HEK293T (cell line): Measurements from ENCODE around the gene MAMLD1.

Source experiments
- CTCF ChIA-PET: fragments of 350-600 bp; formaldehyde crosslinking; extraction: SDS; loops from one replicate; lab custom pipeline; 2021; ENCODE audit warnings: antibody characterized with exemption, inconsistent platforms; lab: Yijun Ruan, JAX
- POLR2A ChIA-PET: fragments of 350-600 bp; formaldehyde crosslinking; extraction: SDS; loops from one replicate; lab custom pipeline; 2020; ENCODE audit warnings: antibody characterized with exemption, inconsistent platforms; lab: Yijun Ruan, JAX
- DNase-seq: peaks from one replicate; pipeline ENCODE4 v3.0.0; 2012; ENCODE audit warnings: mixed read lengths; ENCODE audit errors: extremely low spot score
- ARNT ChIP-seq: fragments of 450-650 bp; IDR thresholded peaks from 2 replicates; pipeline ENCODE4 v1.6.1; 2017; ENCODE audit warnings: mild to moderate bottlenecking
- BHLHE40 ChIP-seq: fragments of 450-650 bp; IDR thresholded peaks from 2 replicates; pipeline ENCODE4 v1.6.1; 2016; ENCODE audit warnings: mild to moderate bottlenecking, moderate library complexity, borderline replicate concordance
- CTBP1 ChIP-seq: fragments of 450-650 bp; IDR thresholded peaks from 2 replicates; pipeline ENCODE4 v1.6.1; 2016; ENCODE audit warnings: borderline replicate concordance
- ELF4 ChIP-seq: fragments of 450-650 bp; IDR thresholded peaks from 2 replicates; pipeline ENCODE4 v1.6.1; 2017; ENCODE audit warnings: antibody characterized with exemption
- FOXA1 ChIP-seq: fragments of 450-650 bp; IDR thresholded peaks from 2 replicates; pipeline ENCODE4 v1.6.1; 2016; ENCODE audit warnings: mild to moderate bottlenecking
- FOXK2 ChIP-seq: fragments of 450-650 bp; IDR thresholded peaks from 2 replicates; pipeline ENCODE4 v1.6.1; 2016; ENCODE audit warnings: mild to moderate bottlenecking
- FOXM1 ChIP-seq: fragments of 450-650 bp; IDR thresholded peaks from 2 replicates; pipeline ENCODE4 v1.6.1; 2017; ENCODE audit warnings: mild to moderate bottlenecking, borderline replicate concordance
- HDGF ChIP-seq: fragments of 450-650 bp; IDR thresholded peaks from 2 replicates; pipeline ENCODE4 v1.6.1; 2017; ENCODE audit warnings: antibody characterized with exemption, borderline replicate concordance
- L3MBTL2 ChIP-seq: fragments of 450-650 bp; conservative IDR thresholded peaks from 2 replicates; pipeline ENCODE4 v1.6.1; 2016; ENCODE audit warnings: mild to moderate bottlenecking
- LEF1 ChIP-seq: fragments of 450-650 bp; IDR thresholded peaks from 2 replicates; pipeline ENCODE4 v1.6.1; 2017; ENCODE audit warnings: mild to moderate bottlenecking, borderline replicate concordance
- NFRKB ChIP-seq: fragments of 450-650 bp; IDR thresholded peaks from 2 replicates; pipeline ENCODE4 v1.6.1; 2016; ENCODE audit warnings: mild to moderate bottlenecking, moderate library complexity
- SP1 ChIP-seq: fragments of 450-650 bp; IDR thresholded peaks from 2 replicates; pipeline ENCODE4 v1.6.1; 2017
- SUZ12 ChIP-seq: fragments of 450-650 bp; IDR thresholded peaks from 2 replicates; pipeline ENCODE4 v1.6.1; 2016; ENCODE audit warnings: mild to moderate bottlenecking
- TARDBP ChIP-seq: fragments of 450-650 bp; IDR thresholded peaks from 2 replicates; pipeline ENCODE4 v1.6.1; 2016
- ZNF384 ChIP-seq: fragments of 450-650 bp; IDR thresholded peaks from 2 replicates; pipeline ENCODE4 v1.6.1; 2016

MAMLD1 gene

DNA sequence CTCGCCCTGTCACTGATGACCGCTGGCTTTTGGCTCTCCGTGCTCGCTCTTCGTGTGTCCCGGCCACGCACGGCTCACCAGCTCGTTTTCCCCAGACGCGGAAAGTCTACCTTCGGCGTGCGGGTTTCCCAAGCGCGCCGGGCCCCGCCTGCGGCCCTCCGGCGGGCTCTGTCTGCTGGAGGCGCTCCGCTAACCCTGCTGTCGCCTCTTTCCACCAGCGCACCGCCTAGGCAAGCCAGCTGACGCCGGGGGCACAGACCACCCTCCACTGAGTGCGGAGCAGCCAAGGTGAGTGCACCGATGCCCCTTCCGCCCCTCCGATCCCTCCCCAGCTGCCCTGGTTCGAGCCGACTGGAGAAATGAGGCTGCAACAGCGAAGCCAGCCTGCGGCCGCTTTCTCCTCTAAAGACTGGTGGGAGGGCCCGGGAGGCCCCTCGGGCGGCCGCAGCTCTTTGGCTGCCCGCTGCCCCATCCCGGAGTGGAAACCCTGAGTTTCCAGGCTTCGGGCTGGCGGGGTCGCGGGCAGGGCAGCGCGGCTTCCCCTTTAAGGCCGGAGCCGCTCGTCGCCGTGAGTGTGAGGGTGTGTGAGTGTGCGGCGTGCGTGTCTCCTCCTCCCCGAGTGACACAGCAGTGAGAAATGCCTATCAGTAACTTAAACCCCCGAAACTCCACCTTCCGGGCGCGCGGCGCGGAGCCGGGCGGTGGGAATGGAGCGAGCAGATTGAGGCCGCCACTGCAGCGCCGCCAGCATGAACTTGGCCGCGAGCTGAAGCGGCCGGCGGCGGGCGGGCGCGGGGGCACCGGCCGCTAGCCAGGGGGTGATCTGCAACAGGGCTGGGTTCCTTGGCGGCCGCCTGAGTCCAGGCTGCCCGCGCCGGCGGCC lies at the start of gene MAMLD1:
Gene MAMLD1, plus strand, starts transcription at position 719 of the 883 bp plus-strand sequence. CDS start 82,200 bp downstream, outside the sequence.
- ChIA-PET POLR2A (interaction anchor here (1.1 kb wide), 1 partner anchor 424 kb away, joined by 3 read pairs; the partner anchor contains the start of gene EOLA2), CTCF (no interaction called here)
- DNase-seq, result peak; percentile 44
- TF ChIP-seq FOXM1, result no peak
- no peak for TF ChIP-seq CTBP1
- TF ChIP-seq ARNT, result no peak
- TF ChIP-seq TARDBP, result no peak
- TF ChIP-seq LEF1, result no peak
- TF ChIP-seq SP1, result no peak
- no peak for TF ChIP-seq ELF4

GRCh38 chrX:150313514-150313913 lies 49.6 kb upstream of the MAMLD1 start:
- ChIA-PET POLR2A (no interaction called here), CTCF (no interaction called here)
- no peak for DNase-seq
- TF ChIP-seq ARNT, result no peak

DNA sequence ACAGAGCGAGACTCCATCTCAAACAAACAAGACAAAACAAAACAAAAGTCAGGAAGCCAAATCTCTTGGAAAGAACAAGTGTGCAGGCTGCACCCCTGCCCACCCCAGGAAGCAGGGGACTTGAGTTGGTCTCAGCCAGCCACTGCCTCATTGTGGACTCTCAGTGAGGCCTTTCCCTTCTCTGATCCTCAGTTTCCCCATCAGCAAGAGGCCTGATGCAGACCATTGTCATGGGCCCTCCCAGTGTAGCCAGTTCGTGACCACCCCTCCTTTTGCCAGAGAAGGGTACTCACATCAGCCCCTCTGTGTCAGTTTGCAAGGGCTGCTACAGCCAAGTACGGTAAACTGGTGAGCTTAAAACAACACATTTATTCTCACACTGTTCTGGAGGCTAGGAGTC lies 48.9 kb upstream of the MAMLD1 start:
- POLR2A ChIA-PET, result no interaction called here
- no peak for TF ChIP-seq SUZ12
- CTCF ChIA-PET, result no interaction called here
- DNase-seq, result no peak

- CTCF ChIA-PET, result no interaction called here
- POLR2A ChIA-PET, result interaction anchor here (1.4 kb wide), 1 partner anchor 10 kb away, joined by 3 read pairs; no protein-coding TSS in a partner anchor
- TF ChIP-seq L3MBTL2 (no peak), LEF1 (no peak), NFRKB (no peak), ELF4 (no peak), FOXM1 (no peak), HDGF (no peak), ARNT (no peak), FOXA1 (no peak), TARDBP (no peak), BHLHE40 (no peak), CTBP1 (no peak)
- DNase-seq, result no peak
Observed at GRCh38 chrX:150316564-150316963, 46.6 kb upstream of the MAMLD1 start.

DNA sequence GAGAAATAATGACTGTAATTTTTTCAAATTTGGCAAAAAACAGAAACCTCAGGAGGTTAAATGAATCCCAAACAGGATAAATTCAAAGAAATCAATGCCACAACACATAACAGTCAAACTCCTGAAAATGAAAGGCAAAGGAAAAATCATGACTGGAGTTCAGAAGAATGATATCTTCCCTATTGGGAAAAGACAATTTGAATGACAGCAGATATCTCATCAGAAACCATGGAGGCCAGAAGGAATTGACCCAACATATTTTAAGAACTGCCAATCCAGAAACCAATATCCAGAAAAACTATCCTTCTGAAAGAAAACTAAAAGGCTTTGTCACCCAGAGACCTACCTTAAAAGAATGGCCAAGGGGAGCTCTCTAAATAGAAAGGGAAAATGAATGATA lies 40.1 kb upstream of the MAMLD1 start:
- ChIA-PET CTCF (no interaction called here), POLR2A (no interaction called here)
- no peak for DNase-seq
- TF ChIP-seq SUZ12, result no peak

DNA sequence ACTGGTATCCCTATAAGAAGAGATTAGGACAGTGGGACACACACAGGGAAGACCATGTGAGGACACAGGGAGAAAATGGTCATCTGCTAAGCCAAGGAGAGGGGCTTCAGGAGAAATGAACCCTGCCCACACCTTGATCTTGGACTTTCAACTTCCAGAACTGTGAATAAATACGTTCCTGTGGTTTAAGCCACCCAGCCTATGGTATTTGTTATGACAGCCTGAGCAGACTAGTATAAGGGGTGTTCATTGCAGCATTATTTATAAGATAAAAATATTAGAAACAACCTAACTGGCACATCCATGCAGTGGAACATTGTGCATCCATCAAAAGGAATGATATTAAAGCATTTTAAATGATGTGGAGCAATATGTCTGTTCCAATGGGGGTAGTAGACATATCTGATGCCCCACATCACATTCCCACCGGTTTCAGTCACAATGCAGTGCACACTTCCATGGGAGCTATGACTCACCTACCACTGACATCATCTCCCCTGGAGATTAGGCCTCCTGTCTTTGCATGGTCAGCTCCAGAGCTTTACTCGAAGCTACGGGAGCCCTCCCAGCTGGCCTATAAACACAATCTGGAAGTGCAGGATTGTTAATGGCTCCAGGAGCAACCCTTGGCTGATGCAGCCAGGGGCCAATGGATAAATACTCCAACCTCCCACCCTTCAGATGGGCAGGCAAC lies 38.9 kb upstream of the MAMLD1 start:
- CTCF ChIA-PET, result interaction anchor here (0.7 kb wide), 1 partner anchor 230 kb away, joined by 3 read pairs; no protein-coding TSS in a partner anchor

GRCh38 chrX:150324919-150325318 lies 38.2 kb upstream of the MAMLD1 start:
- TF ChIP-seq TARDBP, result no peak
- no peak for TF ChIP-seq ELF4
- no peak for TF ChIP-seq FOXA1
- no peak for TF ChIP-seq BHLHE40
- no peak for TF ChIP-seq SP1
- no peak; the same call in 1 of the 2 replicates for TF ChIP-seq FOXM1
- TF ChIP-seq NFRKB, result no peak
- TF ChIP-seq FOXK2, result no peak
- TF ChIP-seq ARNT, result no peak
- TF ChIP-seq HDGF, result no peak
- TF ChIP-seq LEF1, result no peak
- no peak for TF ChIP-seq CTBP1
- no peak for TF ChIP-seq ZNF384
- no peak for DNase-seq
- POLR2A ChIA-PET, result no interaction called here
- CTCF ChIA-PET, result no interaction called here

More for the DNA sequence above, 38.9 kb upstream of the MAMLD1 start:
- no peak for TF ChIP-seq FOXK2
- TF ChIP-seq CTBP1, result no peak
- no peak for TF ChIP-seq BHLHE40
- TF ChIP-seq LEF1, result no peak
- peak; percentile 28; the same call in 1 of the 2 replicates for TF ChIP-seq L3MBTL2
- peak; percentile 46 for DNase-seq
- POLR2A ChIA-PET, result no interaction called here

DNA sequence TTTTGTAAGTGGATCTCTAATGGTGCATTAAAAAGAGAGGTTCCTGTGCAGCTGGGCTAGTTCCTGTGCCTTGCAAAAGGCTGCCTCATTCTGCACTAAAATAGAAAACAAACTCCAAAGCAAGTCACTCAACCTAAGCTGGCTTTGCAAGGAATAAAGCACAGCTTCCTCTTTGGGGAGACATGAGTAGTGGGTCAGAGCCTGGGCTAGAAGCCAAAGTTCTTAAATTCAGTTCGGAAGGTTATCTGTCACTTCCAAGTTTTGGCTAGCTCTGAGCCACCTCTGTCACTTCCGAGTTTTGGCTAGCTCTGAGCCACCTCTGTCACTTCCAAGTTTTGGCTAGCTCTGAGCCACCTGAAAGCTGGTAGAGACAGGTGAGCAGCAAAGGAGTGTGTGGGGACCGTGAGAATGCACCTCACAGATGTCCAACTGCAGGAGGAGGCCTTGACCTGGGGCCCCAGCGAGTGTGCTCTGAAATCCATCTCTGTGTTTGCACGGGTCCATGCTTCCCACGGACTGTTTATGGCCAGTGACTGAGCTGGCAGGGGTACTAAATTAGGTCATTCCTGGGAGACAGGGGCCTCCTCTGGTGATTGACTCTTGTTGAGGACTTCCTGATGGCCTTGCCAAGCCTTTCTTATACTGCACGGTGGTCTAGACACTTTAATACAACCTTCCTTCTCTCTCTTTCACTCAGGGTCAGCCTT lies 36.4 kb upstream of the MAMLD1 start:
- no peak for TF ChIP-seq HDGF
- TF ChIP-seq ELF4, result no peak
- TF ChIP-seq ZNF384, result no peak
- no peak for TF ChIP-seq FOXK2
- TF ChIP-seq FOXA1, result no peak
- no peak for TF ChIP-seq FOXM1
- no peak for TF ChIP-seq SUZ12
- ChIA-PET CTCF (interaction anchor here (0.6 kb wide), 1 partner anchor 79 kb away, joined by 3 read pairs; no protein-coding TSS in a partner anchor), POLR2A (no interaction called here)
- no peak for DNase-seq
